Endothelial cell of umbilical vein (primary cell): ENCODE results near the gene RRP1.

Experiments used
- CTCF ChIP-seq, 2 donors: IDR thresholded peaks; 1 replicate in 1 of 2; 2 replicates in 1 of 2; pipeline ENCODE4 v1.5.1; 2011; ENCODE audit warnings: low read length in 2 of 2, mild to moderate bottlenecking in 2 of 2, moderate library complexity in 2 of 2, control low read depth in 1 of 2, inconsistent platforms in 1 of 2, low read depth in 1 of 2; ENCODE audit not compliant: insufficient read depth in 1 of 2; ENCODE audit errors: extremely low read depth in 1 of 2
- EZH2 ChIP-seq: IDR thresholded peaks from 2 replicates; pipeline ENCODE4 v1.6.1; 2012; ENCODE audit warnings: borderline replicate concordance, low read depth, mild to moderate bottlenecking, moderate library complexity, low read length, inconsistent platforms; ENCODE audit not compliant: severe bottlenecking
- JUN ChIP-seq: IDR thresholded peaks from 2 replicates; pipeline ENCODE4 v1.6.1; 2011; ENCODE audit warnings: borderline replicate concordance, low read depth; ENCODE audit not compliant: insufficient read length, insufficient read depth
- MYC ChIP-seq: IDR thresholded peaks from one replicate; pipeline ENCODE4 v1.6.1; 2011; ENCODE audit warnings: mild to moderate bottlenecking, low read depth, low read length
- POLR2A ChIP-seq: IDR thresholded peaks from 2 replicates; pipeline ENCODE4 v1.6.1; 2012; ENCODE audit warnings: low read depth, mild to moderate bottlenecking, control low read depth, low read length
- POLR2AphosphoS5 ChIP-seq: IDR thresholded peaks from 2 replicates; pipeline ENCODE4 v1.6.1; 2012; ENCODE audit warnings: low read depth, mild to moderate bottlenecking, control low read depth, low read length, moderate library complexity; ENCODE audit not compliant: insufficient read depth
- TF ChIP-seq, protein P1 (sequence below): IDR thresholded peaks from 2 replicates; pipeline ENCODE4 v1.6.1; 2011; ENCODE audit not compliant: insufficient read depth, insufficient read length

DNA sequence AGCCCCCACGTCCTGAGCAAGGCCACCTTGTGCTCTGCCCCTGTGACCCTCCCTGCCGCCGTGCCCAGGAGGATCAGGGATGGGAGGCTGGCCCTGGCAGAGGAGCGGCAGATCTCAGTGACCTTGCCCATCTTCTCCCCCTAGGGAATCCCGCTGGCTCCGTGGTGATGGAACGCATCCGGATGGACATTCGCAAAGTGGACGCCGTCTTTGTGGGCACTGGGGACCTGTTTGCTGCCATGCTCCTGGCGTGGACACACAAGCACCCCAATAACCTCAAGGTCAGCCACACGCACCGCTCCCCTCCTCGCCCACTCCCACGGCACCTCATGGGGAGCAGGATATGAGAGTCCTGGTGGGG lies 36.0 kb upstream of the RRP1 start:
- no peak for TF ChIP-seq POLR2AphosphoS5
- TF ChIP-seq CTCF (IDR thresholded peaks at IDR 0.05; ENCODE audit: extremely low read depth in 1 of 2, insufficient read depth in 1 of 2, low read depth in 1 of 2, low read length in 2 of 2): no peak
- TF ChIP-seq JUN: no peak
- TF ChIP-seq, protein P1, sequence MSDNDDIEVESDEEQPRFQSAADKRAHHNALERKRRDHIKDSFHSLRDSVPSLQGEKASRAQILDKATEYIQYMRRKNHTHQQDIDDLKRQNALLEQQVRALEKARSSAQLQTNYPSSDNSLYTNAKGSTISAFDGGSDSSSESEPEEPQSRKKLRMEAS: no peak
- no peak for TF ChIP-seq POLR2A
- TF ChIP-seq MYC: no peak
- no peak for TF ChIP-seq EZH2
